Stimulated activated CD4-positive, alpha-beta T cell treated with anti-CD3 and anti-CD28 coated beads, Interleukin-12 subunit alpha, Interleukin-12 subunit beta, amount 100 ng/mL, for 4 hours (primary cell): ENCODE measurements around the gene COX7A2.

Experiments
- DNase-seq: peaks from one replicate; pipeline ENCODE4 v3.0.0-alpha.2; 2020

COX7A2 gene, protein sequence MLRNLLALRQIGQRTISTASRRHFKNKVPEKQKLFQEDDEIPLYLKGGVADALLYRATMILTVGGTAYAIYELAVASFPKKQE

DNA sequence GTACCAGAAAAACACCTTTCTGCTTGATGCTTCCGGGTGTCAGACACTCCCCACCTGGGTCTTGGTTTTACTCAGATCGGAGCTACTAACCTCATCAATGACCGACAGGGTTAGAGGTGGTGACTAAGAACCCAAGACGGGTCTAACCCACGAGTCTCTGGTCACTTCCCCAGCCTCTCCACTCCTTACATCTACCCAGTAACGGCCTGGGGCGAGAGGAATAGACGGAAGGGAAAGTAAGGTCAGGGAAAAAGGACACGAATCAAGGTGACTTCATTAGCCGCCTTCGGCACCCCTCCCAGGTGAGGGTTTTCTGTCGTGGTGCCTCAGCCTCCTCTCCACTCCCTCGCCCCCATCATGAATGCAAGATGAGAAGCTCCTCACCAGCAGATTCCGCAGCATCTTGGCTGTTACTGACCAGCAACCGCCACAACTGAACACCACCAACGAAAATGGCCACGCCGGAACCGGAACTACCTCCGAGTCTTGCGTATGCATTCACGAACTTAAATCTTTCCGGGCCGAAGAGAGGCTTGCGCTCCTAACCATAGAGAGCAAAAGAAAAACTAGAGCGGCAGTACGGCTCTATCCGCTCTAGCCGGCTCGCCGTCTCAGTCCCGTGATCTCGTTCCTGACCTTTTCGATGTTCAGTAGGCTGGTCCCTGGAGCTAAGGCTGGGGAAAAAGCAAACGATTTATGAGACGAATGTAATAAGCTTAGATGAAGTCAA is at the start of gene COX7A2:
TSS of gene COX7A2 (minus strand) at position 469 of the 730 bp plus-strand sequence. CDS start at position 402, 67 bp downstream.
- peak; percentile 73 for DNase-seq

DNA sequence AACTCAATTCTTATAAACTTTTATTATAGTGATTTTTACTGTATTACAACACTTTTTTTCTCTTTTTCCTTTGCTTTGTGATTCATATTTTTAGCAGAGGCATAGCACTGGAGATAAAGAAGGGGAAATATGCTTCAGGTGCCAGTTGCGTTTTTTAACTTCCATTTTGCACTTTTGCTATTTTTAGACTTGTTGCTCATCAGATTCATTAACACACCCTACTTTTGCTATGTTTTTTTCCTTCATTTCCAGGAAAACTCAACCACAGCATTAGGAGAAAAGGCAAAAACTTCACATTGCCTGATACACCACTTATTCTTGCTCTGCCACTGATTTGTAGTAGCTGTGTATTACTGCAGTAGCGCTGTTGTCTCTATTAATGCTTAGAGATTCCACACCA is 49.0 kb upstream of the COX7A2 start:
- no peak for DNase-seq

DNA sequence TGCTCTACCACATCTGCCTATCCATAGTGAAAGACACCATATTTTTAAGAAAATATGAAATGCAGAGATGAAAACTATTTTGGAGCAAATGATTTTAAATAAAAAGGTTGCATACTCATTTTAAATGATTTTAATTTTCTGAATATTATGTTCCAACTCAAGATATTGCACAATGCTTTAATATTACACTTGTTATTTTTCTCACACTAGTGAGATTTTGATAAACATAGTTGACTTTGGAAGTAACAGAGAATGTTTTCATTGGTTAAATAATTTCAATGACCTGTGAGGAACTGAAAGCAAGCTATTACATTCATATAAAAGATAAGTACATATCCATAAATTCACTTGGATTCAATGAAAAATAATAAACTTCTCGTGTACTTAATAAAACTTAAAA is 48.1 kb upstream of the COX7A2 start:
- no peak for DNase-seq

DNA sequence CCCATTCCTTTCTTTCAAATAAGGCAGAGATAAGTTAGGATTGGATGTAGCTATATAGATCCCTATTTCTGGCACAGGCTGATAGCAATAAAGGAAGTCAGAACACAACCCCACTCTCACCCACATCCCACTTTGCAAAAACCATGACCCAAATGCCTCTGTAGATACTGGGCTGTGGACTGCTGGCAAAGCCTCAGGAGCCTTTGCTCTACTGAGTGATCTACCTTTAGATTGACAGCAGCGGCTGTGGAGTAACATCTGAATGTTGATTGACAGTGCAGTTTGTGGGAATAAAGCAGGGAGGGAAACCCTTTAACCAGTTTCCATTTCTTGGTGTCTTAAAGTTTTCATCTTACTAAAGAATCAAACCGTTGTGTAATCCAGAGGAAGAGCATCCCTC is 47.7 kb upstream of the COX7A2 start:
- DNase-seq = no peak

DNA sequence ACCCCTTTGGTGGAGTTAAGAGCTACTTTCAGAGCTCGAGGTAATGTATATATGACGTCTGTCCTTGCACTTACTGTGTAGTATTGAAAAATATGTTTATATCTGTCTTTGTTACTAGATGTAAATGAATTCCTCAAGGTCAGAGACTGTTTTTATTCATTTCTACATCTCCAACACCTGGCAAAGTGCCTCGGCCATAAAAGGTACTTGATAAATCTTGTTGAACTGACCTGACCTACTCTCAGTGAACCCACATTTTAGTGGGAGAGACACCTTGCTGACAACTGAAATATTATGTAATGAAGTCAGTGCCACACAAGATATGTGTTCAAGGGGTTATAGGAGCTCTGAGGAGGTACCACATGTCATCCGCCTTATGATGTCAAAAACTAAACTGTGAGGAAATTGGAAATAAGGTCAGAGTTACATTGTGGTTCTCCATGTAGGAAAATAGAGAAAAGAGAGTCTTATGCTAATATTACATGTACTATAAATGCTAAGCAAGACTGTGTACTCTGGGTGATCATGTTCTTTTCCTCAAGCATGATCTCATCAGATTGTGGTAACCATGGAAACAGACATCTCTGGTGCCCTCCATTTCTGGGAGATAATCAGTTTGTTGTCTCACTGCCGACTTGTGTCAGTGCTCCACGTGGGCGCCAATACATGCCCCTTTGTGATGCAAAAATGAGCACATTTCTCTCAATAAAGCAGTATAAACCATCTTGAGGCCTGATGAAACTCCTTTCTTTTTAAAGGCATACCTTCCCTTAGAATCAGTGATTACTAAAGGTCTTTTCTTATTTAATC is 46.7 kb upstream of the COX7A2 start:
- DNase-seq = no peak

DNA sequence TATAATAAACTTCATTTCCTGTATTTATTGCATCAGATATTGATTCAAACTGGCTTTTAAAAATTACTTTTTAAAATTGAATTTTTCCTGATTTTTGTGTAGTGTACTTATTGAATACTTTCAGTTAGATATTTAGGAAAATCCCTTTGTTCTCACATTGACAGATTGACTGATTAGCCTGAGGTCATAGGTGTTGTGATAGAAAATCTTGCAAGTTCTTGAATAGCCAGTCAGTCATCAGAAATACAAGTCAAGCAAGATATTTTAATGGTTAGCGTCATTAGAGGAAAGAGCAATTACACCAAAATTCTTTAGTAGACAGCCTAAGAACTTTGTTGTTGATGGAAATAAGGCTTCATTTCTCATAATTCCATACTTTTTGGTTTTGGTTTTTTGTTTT is 44.4 kb upstream of the COX7A2 start:
- no peak for DNase-seq

DNA sequence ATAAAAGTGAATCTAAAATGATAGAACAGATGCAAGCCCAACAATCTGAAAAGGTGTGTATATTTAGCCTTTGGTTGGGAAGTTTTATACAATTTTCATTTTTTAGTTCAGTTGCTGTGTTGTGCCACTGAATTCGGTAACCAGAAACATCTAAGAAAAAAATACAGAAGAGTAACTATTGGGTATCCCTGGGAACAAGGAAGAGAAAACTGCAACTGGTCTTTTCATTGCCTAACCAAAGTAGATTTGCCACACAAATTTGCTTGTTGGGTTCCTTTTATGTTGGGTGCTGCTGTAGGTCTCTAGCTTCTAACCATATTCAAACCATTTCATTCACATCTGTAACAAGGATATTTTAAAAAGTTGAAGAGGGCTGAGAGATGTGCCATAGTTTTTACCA is 43.8 kb upstream of the COX7A2 start:
- no peak for DNase-seq

DNA sequence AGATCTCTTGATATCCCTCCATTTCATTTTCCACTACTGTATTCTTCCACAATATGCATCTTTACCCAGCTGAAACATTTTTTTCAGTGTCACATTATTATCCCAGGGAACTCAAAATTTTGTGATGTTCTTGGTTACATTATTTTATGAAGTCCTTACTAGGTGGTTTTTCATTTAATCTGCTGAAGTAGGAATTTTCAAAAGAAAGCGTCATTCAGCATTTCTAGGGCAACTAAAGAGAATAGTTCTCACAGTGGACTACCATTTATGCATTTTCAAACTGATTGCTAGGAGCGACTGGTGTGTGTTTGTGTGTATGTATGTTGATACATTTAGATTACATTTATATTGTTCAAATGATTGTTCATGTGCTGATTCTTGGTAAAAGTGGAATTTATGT is 43.4 kb upstream of the COX7A2 start:
- DNase-seq = no peak

DNA sequence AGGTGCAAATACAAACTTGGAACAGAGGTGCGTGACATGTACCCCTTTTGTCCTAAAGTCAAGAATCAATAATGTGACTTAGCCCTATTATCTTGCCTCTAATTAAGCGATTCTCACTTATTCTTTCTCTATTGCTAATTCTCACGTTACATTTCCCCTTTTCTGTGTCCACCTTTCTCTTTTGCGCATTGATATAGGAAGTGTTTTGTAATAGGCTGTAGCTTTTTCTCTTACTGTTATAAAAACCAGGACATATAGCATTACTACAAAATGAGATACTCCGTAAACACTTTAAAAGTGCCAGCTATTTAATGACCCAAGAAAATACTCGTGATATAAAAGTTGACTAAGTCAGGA is 41.7 kb upstream of the COX7A2 start:
- DNase-seq = no peak

DNA sequence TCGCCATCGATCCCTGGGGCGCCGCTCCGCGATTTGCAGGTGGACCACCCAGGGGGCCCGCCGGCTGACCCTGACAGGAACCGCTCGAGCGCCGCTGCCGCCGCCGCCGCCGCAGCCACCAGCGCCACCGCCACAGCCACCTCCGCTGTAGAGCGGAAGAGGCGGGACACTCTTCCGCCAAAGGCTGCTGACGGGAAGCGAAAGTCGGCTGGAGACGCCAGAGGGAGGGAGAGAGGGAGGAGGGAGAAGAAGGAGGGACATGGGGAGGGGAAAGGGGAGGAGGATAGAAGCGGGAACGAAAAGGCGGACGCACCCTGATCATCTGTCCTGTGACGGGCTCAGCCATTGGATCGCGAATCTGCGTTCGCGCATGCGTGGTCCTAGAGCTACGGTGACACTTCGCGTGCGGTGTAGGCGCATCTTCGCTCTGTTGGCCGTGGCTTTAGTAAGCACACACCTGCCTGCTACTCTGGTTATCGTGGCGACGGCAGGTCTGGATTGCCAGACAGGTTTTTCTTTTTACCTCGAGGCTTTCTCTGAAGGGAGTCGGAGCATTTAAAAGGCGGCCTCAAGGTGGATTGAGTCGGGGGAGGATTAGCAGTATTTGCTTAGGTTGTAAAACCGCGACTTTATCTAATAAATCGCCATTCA is 41.2 kb upstream of the COX7A2 start, which contains the start of gene TMEM30A:
TSS of gene TMEM30A (minus strand) at position 161 of the 651 bp plus-strand sequence. CDS start at position 7, 154 bp downstream.
- peak; percentile 92 for DNase-seq

DNA sequence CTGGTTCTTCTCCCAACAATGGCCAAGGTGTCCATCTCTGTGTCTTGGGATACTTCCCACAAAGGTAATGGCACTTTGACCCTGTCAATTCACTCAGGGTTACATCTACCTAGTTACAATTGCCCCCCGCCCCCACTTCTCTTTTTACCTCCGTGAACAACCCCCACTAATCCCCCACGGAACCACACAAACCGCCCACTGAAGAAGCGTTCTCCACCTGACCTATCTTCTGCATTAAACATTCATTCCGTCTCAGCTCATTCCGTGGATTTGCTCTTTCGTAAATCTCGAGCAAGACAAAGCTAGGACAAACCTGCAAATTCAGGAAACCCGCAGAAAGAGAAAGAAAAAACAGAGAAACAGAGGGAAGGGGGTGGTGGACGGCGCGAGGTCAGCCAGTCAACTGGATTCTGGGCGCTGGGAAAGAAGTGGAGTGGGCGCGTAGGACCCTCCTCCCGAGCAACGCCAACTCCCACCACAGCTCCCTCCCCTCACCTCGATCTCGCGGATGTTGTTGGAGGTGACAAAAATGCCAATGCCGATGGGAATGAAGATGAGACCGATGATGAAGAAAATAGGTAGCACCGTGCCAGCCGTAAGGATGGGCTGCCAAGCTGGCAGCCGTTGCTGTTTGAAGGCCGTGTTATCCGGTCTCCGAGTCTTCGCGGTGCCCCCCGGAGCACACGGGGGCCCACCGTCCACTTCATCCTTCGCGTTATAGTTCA is 40.5 kb upstream of the COX7A2 start:
- peak; percentile 7 for DNase-seq

DNA sequence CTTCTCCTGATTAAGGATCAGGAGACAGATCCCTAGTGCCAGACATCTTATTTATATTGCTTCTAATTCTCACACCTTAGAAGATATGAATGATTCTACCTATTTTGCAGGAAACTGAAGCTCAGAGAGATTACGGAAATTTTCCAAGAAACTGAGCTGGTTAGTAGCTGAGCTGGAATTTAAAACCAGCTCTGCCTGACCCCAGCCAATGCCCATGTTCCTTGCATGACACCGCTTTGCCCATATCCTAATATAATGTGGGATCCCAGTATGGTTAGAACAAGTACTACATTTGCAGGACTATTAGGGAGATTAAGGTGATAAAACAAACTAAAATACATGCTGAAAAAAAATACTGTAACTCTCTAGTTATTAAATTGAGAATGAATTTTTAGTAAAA is 39.1 kb upstream of the COX7A2 start:
- no peak for DNase-seq

DNA sequence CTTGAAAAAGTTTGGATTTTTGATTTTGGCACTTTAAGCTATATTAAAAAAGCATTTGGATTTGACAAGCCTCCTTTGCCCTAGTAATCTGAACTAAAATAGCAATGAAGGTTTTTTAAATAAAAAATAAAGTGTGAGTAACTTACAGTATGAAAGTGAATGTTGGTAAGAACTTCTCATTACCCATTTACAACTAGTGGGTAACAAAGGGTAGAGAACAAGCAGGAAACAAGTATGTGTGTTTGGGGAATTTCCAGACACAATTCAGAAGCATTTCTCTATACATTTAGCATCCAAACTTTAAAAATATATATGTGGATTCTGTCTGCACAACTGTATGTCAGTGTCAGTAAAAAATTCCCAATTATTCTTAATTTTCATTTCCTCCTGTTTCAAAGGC is 38.1 kb upstream of the COX7A2 start:
- no peak for DNase-seq

DNA sequence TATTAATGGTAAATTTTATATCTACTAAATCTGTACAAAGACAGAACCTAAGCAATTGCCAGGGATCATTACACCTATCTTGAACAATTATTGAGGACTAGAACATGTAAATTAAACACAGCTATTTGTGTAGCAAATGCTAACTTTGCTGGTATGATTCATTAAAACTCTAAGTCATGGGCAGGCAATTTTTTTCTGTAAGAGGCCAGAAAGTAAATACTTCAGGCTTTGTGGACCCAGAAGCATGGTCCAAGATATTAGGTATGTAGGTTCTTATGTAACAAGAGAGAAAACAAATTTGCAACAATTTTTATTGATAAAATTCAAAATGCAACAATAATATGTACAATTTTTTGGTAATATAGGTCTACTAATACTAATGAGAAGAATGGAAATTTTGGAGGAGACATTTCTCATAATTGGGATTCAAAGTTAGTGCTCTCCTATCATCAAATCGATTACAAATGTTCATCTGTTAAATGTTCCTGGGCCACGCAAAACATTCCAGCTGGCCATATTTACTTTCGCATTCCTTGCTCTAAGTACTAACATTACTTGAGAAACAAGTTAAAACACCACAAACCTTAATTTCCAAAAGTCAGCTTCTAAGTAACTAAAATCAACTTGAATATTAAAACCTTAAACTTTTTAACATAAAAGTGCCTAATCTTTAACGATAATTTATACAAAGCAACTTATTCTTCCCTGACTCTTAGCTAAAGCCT is 36.7 kb upstream of the COX7A2 start:
- DNase-seq = no peak

DNA sequence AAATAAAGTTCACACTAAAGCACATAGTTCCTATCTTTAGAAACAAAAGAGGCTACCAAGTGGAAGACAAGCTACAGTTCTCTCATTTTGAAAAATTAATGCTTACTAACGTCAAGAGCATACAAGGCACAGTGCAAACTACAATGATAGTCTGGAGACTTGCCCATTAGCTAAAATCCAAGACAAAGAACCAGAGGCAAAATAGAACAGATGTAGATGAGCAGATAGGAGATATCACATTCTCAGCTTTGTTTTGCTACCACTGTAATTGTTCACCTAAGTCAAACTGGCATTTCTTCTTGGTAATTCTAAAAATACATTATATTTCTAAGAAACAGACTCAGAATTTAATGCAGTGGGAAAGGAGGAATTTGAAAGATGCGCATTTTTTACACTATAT is 35.8 kb upstream of the COX7A2 start:
- no peak for DNase-seq

DNA sequence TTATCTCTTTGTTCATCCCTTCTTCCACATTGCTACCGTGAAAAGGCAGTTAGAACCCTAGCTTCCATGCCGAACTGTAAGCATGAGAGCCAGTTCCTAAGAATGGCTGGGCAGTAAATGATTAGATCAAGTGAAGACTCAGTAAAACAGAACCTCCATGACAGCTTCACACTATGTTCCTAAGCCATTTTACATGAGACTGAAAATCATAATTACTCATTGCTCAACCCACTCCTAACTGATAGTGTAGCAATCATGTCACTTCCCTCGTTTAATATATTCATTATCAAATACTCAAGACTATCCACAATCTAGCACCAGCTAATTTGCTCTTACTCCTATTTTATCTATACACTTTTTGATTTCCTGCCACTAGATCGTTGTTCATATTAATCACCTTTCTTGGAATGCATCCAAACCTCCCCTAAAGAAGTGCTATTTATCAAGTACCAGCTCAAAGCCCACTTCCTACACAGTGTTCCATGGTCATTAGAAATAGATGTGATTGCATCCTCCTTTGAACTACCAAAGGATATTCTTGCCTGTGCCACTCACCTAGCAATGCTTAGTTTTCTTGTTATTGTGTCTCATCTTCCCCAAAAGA is 35.0 kb upstream of the COX7A2 start:
- DNase-seq = no peak

DNA sequence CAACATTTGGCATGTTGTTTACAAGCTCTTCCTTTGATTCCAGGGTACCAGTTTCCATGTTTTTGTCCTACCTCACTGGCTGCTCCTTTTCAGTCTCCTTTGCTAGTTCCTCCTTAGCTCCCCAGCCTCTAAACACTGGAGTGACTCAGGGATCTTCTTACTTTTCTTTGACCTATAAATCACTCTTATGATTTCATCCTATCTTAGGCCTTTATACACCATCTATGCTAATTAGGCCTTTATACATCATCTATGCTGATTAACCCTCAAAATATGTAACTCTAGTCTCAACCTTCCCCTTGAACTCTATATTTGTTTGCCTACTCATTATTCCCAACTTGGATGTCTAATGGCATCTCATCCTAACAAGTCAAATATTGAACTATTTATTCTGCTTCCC is 31.5 kb upstream of the COX7A2 start:
- no peak for DNase-seq

DNA sequence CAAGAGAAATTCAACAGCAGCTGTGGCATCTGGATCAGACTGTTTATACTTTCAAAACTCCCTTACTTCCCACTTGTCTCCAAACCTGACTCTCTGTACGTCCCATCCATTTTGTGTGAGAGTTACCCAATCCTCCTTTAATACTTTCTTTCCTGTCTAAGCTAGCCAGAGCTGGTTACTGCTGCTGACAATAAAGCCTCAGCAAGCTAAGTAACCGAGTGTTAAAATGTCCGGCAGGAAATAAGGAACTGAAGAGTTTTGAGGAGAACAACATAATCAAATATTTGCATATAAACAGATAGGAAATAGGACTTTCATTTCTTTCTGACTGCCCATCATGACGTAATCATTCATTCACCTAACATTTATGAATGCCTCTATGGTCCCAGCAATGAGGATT is 29.4 kb upstream of the COX7A2 start:
- DNase-seq = no peak

DNA sequence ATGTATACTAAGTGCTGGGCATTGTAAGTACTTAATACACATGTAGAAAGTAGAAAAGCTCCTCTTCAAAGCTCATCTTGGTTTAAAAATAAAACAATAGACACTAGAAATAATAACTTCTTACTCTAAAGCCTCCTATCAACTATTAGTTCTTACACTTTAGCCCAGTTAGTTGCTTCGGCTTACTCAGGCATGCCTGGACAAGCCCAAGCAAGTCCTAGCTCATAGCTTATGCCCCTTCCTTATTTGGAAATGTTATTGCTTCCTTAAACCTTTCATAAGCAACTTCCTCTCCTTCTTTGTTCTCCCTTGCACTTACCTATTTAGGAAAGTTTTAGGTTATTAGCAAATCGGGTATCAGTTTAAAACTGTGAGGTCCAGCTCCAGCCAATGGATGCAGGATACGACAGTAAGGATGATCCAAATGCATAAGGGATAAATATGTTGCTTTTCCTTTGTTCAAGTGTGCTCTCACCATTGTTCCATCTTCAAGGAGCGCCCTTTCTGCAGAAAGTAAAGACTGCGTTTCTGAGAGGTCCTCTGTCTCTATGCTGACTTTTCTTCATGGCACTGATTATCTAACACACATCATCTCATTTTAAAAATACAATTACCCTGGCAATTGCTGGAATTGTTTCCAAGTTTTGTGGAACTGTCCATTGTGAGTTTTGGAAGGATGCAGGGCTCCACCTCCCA is 28.7 kb upstream of the COX7A2 start:
- DNase-seq = no peak

DNA sequence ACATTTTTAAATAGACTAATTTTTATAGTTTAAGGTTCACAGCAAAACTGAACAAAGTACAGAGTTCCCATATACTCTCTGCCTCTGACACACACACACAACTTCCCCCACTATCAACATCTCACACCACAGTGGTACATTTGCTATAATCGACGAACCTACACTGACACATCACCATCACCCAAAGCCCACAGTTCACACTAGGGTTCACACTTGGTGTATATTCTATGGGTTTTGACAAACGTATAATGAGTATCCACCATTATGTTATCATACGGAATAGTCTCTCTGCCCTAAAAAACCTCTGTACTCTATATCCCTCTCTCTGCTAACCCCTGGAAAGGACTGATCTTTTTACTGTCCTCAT is 25.4 kb upstream of the COX7A2 start:
- no peak for DNase-seq
